Astrocyte (in vitro differentiated cells and primary cell): ENCODE measurements around the gene GRIN3A.

Experiments
- CTCF ChIP-seq: IDR thresholded peaks from 2 replicates; pipeline ENCODE4 v1.5.1; 2011; ENCODE audit warnings: low read depth, mild to moderate bottlenecking, inconsistent platforms, low read length, moderate library complexity; ENCODE audit not compliant: insufficient read depth
- EZH2 ChIP-seq: IDR thresholded peaks from 2 replicates; pipeline ENCODE4 v1.6.1; 2012; ENCODE audit warnings: mild to moderate bottlenecking, low read length, inconsistent platforms; ENCODE audit not compliant: insufficient read depth

DNA sequence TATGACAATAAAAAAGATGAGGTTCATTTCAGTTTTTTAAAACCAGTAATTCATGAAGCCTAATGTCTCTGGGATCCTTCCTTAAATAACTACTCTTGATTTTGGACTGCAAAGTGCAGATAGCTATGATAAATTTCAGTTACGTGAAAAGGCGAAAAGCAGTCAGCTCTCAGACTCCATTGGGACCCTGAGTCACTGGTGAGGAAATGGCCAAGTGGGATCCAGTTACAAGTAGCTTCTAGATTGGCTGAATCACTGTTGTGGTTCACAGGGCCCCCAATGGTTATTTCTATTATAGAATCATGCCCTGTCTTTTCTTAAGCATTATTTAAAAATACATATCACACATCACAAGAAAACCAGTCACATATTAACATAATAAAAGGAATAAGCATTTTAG is 112.6 kb downstream of the GRIN3A start:
- TF ChIP-seq CTCF (no peak), EZH2 (no peak)
